DND-41 (cell line): ENCODE measurements around the gene IFT122.

ENCODE experiments used
- CTCF ChIP-seq: IDR thresholded peaks from 2 replicates; pipeline ENCODE4 v1.5.1; 2012; ENCODE audit warnings: borderline replicate concordance, low read length, moderate library complexity, mild to moderate bottlenecking; ENCODE audit not compliant: poor library complexity, severe bottlenecking; ENCODE audit errors: extremely low read depth
- EZH2 ChIP-seq: IDR thresholded peaks from 3 replicates; pipeline ENCODE4 v1.6.1; 2012; ENCODE audit warnings: borderline replicate concordance, low read depth, mild to moderate bottlenecking, moderate library complexity, low read length, inconsistent platforms; ENCODE audit not compliant: severe bottlenecking

DNA sequence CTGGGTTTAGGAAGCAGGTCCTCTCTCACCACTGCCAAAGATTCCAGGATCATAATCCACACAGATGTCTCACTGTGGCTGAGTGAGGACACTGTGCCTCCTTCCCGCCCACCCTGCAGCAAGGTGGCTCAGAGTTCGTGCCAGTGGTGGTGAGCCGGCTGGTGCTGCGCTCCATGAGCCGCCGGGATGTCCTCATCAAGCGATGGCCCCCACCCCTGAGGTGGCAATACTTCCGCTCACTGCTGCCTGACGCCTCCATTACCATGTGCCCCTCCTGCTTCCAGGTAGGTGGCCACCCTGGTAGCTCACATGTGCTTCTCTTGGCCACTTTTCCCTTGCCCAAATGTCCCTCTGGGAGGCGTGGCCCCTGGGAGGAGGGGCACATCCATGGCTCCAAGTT lies 79.4 kb downstream of the IFT122 start:
- no peak for TF ChIP-seq CTCF
- no peak for TF ChIP-seq EZH2
